Spleen (tissue), 3 donors: ENCODE data around the gene OPCML.

Source experiments
- POLR2A ChIP-seq, 3 donors: fragments of 450-650 bp; IDR thresholded peaks; one replicate each; pipeline ENCODE4 v1.5.1; 2017; ENCODE audit warnings: antibody characterized with exemption in 3 of 3, mild to moderate bottlenecking in 1 of 3
- POLR2AphosphoS5 ChIP-seq, 3 donors: sonication (generic); formaldehyde crosslinking; IDR thresholded peaks; one replicate each; pipeline ENCODE4 v1.5.1; 2017; ENCODE audit warnings: antibody characterized with exemption in 3 of 3

DNA sequence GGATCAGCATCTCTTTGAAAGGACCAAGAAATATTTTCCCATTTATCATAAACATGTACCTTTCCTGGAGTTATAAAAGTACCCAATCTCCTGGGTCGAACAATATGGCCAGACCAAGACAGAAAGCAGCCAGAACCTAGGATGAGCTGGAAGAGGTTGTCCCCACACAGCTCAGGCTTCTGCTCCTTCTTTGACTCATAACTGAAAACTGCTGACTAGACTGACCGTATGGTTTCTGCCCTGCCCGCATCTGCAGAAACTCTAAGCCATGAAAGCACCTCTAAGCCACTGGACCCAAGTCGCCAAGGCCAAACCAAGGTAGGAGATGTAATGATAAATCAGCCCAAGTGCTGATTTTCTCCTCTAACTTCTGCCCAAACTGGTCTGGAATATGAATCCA is 129.8 kb downstream of the OPCML start:
- TF ChIP-seq POLR2AphosphoS5 (IDR thresholded peaks at IDR 0.05): no peak
- TF ChIP-seq POLR2A (IDR thresholded peaks at IDR 0.05): no peak
